HEK293 (cell line): ENCODE results near the gene CAGE1.

Source experiments
- ATF2 ChIP-seq: fragments of 450-650 bp; formaldehyde crosslinking; IDR thresholded peaks from 2 replicates; pipeline ENCODE4 v1.5.1; 2016; ENCODE audit warnings: missing biosample characterization, missing genetic modification characterization, low read depth
- RBAK ChIP-seq: fragments of 450-650 bp; formaldehyde crosslinking; IDR thresholded peaks from 2 replicates; pipeline ENCODE4 v1.5.1; 2016; ENCODE audit warnings: missing biosample characterization, missing genetic modification characterization
- TCF7L2 ChIP-seq: IDR thresholded peaks from 2 replicates; pipeline ENCODE4 v1.6.1; 2011; ENCODE audit warnings: low read depth, mild to moderate bottlenecking, inconsistent platforms, low read length, moderate library complexity, borderline replicate concordance
- ZFP37 ChIP-seq: fragments of 450-650 bp; formaldehyde crosslinking; IDR thresholded peaks from 2 replicates; pipeline ENCODE4 v1.5.1; 2016; ENCODE audit warnings: missing biosample characterization, missing genetic modification characterization
- ZNF24 ChIP-seq: fragments of 450-650 bp; formaldehyde crosslinking; IDR thresholded peaks from 2 replicates; pipeline ENCODE4 v1.5.1; 2016; ENCODE audit warnings: missing biosample characterization, missing genetic modification characterization
- ZNF324 ChIP-seq: fragments of 450-650 bp; formaldehyde crosslinking; IDR thresholded peaks from 2 replicates; pipeline ENCODE4 v1.5.1; 2016; ENCODE audit warnings: missing biosample characterization, missing genetic modification characterization
- ZNF571 ChIP-seq: fragments of 450-650 bp; formaldehyde crosslinking; IDR thresholded peaks from 2 replicates; pipeline ENCODE4 v1.5.0; 2017; ENCODE audit warnings: missing biosample characterization, missing genetic modification characterization
- ZNF704 ChIP-seq: fragments of 450-650 bp; formaldehyde crosslinking; IDR thresholded peaks from 2 replicates; pipeline ENCODE4 v1.5.1; 2016; ENCODE audit warnings: missing biosample characterization, missing genetic modification characterization
- ZNF747 ChIP-seq: fragments of 450-650 bp; formaldehyde crosslinking; IDR thresholded peaks from 2 replicates; pipeline ENCODE4 v1.5.1; 2016; ENCODE audit warnings: missing biosample characterization, missing genetic modification characterization
- TF ChIP-seq, protein P1 (sequence below): fragments of 450-650 bp; formaldehyde crosslinking; IDR thresholded peaks from 2 replicates; pipeline ENCODE4 v1.5.1; 2016; ENCODE audit warnings: missing biosample characterization, missing genetic modification characterization

DNA sequence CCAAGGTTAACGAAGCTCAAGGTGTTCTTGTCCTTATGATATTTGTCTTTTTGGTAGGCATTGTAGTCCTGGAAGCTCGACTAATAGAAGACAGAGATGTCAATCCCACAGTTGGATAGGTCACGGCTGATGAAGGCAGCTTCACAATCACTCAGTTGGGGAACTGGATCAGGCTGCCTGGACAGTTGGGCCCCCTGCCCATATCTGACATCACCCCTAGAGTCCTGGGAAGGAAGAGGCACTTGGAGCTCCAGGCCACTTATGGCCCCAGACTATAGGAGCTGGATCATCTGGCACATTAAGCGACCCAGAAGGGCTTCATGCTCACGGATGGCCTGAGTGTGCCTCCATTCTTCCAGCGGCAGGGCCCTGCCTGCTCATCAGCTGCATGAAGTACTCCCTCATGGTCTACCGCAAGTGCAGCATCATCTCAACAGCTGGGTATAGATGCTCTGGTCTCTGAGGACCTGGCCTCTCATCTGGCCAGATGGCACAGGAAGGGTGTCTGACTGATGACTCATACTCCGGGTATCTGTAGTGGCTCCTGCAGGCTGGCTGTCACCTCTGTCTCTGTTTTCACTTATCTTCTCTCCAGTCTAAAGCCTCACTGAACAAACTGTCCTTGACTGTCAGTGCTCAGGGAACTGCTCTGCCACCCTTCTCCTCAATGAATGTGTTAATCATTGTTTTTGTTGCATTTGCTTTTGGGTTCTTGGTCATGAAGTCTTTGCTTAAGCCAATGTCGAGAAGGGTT, 47.4 kb downstream of the CAGE1 start:
- TF ChIP-seq, protein P1, sequence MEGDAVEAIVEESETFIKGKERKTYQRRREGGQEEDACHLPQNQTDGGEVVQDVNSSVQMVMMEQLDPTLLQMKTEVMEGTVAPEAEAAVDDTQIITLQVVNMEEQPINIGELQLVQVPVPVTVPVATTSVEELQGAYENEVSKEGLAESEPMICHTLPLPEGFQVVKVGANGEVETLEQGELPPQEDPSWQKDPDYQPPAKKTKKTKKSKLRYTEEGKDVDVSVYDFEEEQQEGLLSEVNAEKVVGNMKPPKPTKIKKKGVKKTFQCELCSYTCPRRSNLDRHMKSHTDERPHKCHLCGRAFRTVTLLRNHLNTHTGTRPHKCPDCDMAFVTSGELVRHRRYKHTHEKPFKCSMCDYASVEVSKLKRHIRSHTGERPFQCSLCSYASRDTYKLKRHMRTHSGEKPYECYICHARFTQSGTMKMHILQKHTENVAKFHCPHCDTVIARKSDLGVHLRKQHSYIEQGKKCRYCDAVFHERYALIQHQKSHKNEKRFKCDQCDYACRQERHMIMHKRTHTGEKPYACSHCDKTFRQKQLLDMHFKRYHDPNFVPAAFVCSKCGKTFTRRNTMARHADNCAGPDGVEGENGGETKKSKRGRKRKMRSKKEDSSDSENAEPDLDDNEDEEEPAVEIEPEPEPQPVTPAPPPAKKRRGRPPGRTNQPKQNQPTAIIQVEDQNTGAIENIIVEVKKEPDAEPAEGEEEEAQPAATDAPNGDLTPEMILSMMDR (tag by site-specific recombination): no peak
- TF ChIP-seq ZNF24 (tag by site-specific recombination) (no peak), ZNF704 (tag by site-specific recombination) (no peak), ZNF571 (tag by site-specific recombination) (no peak), ZNF747 (no peak), TCF7L2 (no peak), ATF2 (no peak), RBAK (no peak), ZNF324 (tag by site-specific recombination) (no peak), ZFP37 (tag by site-specific recombination) (no peak)
